Measurements from ENCODE around the gene TBPL1. TPM values are rescaled to one million over a fixed set of nuclear protein-coding genes. Genes with fewer than 3 reads are reported as not detected.

TBPL1 gene
- total and polyA plus RNA-seq, 2 of the 13 experiments (the other 11 are each of a cell fraction or from before 2014, with no cell fraction given): 25.3 to 39.3 TPM

DNA sequence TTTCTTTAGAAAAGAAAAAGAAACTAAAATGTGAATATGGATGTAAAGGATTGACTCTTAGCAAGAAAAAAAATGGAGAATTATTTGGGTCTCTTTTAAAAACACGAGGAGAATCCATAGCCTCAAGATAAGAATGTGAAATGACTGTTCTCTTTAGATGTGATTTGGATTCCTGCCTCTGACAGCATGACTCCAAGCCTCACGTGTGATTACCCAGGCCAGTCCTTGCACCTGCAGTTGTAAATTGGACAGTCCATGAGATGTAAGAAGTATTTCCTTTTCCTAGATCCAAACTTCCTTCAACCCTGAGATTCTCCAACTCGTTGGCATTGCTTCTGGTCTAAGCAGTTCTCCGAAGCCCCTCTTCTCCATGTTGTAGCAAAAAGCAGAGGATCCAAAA is 67.5 kb downstream of the TBPL1 start:
- Histone ChIP-seq H3K36me3 (replicated peaks in 1 of 2; ENCODE audit: control insufficient read depth in 1 of 2, insufficient read depth in 2 of 2, low read length in 2 of 2) (no peaks in the 10 kb centered on the region), H3K4me3 (replicated peaks in 1 of 3; ENCODE audit: insufficient read depth in 1 of 3, low read depth in 2 of 3, low read length in 3 of 3) (no peak overlapping the region), H3K79me2 (ENCODE audit: insufficient read depth, low read length) (no peaks in the 10 kb centered on the region), H3K4me1 (ENCODE audit: insufficient read depth, low read length) (peaks cover 9% of the 10 kb centered on the region; the same call in 1 of the 2 replicates), H3K27me3 (ENCODE audit: control insufficient read depth in 1 of 2, insufficient read depth in 2 of 2, low read length in 2 of 2) (no peaks in the 10 kb centered on the region), H4K20me1 (ENCODE audit: insufficient read depth, low read length) (no peaks in the 10 kb centered on the region), H3K9ac (ENCODE audit: insufficient read depth, low read depth, low read length) (no peak overlapping the region), H3K4me2 (ENCODE audit: low read depth, low read length) (no peak overlapping the region), H3K9me3 (ENCODE audit: low read length) (no peaks in the 10 kb centered on the region), H3K27ac (ENCODE audit: extremely low read length, insufficient read depth, low read length) (no peak overlapping the region), H2AFZ (ENCODE audit: low read length) (no peak overlapping the region)
- BruUV-seq (replicated peaks): no TSS peak
- no peak for DNase-seq (ENCODE audit: low spot score)
- ChIA-PET POLR2A (no interaction called here), CTCF (ENCODE audit: low intra/inter-chr PET ratio, low total read pairs) (no interaction called here)
- no peak for FAIRE-seq
- WGBS (ENCODE audit: low lambda C conversion rate): 37% methylated on average over 4 of the region's 4 CpGs
- no peak for TF ChIP-seq ETV6 (CRISPR knock-in tag; conservative IDR thresholded peaks at IDR 0.05)
- TF ChIP-seq TSC22D2 (CRISPR knock-in tag; IDR thresholded peaks at IDR 0.05; ENCODE audit: borderline replicate concordance): no peak
- TF ChIP-seq, protein P1, sequence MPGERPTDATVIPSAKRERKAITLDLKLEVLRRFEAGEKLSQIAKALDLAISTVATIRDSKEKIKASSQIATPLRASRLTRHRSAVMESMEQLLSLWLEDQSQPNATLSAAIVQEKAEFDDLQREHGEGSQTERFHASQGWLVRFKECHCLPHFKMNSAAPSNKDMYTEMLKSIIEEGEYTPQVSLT (CRISPR knock-in tag; IDR thresholded peaks at IDR 0.05; ENCODE audit: borderline replicate concordance, low read depth): no peak
- no peak for TF ChIP-seq MTF1 (CRISPR knock-in tag; IDR thresholded peaks at IDR 0.05)
- TF ChIP-seq ZSCAN12 (CRISPR knock-in tag; IDR thresholded peaks at IDR 0.05): no peak
- TF ChIP-seq, protein P2, sequence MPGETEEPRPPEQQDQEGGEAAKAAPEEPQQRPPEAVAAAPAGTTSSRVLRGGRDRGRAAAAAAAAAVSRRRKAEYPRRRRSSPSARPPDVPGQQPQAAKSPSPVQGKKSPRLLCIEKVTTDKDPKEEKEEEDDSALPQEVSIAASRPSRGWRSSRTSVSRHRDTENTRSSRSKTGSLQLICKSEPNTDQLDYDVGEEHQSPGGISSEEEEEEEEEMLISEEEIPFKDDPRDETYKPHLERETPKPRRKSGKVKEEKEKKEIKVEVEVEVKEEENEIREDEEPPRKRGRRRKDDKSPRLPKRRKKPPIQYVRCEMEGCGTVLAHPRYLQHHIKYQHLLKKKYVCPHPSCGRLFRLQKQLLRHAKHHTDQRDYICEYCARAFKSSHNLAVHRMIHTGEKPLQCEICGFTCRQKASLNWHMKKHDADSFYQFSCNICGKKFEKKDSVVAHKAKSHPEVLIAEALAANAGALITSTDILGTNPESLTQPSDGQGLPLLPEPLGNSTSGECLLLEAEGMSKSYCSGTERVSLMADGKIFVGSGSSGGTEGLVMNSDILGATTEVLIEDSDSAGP (CRISPR knock-in tag; IDR thresholded peaks at IDR 0.05; ENCODE audit: borderline replicate concordance): no peak
- intact Hi-C loops (cut with micrococcal nuclease; ENCODE audit: unreplicated experiment): no loop called here
- ATAC-seq: no peak
- in situ Hi-C loops (cut with HindIII; ENCODE audit: extremely low pct_ligation_motif_present, low pct_unique_long_range_greater_than_20kb): no loop called here

DNA sequence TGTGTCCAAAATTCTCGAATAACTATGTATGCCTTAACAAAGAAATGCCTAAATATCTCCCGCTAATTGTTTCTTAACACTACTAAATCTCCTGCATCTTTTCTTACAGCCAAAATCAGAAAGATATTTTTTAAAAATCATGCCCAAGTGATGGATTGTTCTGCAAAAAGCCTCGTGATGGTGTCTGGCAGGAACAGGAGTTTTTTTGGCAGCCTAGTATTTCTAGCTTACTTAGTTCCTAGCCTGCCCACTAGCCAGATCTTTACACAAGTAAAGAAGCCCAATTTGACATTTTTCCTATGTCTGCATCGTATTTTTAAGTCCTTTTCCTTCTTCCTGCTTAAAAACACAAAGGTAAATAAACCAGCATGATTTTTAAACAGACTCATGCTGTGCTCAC is 67.9 kb downstream of the TBPL1 start:
- intact Hi-C loops (cut with micrococcal nuclease; ENCODE audit: unreplicated experiment): no loop called here
- in situ Hi-C loops (cut with HindIII; ENCODE audit: extremely low pct_ligation_motif_present, low pct_unique_long_range_greater_than_20kb): no loop called here
- Histone ChIP-seq H3K79me2 (ENCODE audit: insufficient read depth, low read length) (no peaks in the 10 kb centered on the region), H3K27ac (ENCODE audit: extremely low read length, insufficient read depth, low read length) (no peak overlapping the region), H3K9me3 (ENCODE audit: low read length) (no peaks in the 10 kb centered on the region), H3K36me3 (replicated peaks in 1 of 2; ENCODE audit: control insufficient read depth in 1 of 2, insufficient read depth in 2 of 2, low read length in 2 of 2) (no peaks in the 10 kb centered on the region), H3K4me2 (ENCODE audit: low read depth, low read length) (no peak overlapping the region), H3K27me3 (ENCODE audit: control insufficient read depth in 1 of 2, insufficient read depth in 2 of 2, low read length in 2 of 2) (no peaks in the 10 kb centered on the region), H3K9ac (ENCODE audit: insufficient read depth, low read depth, low read length) (no peak overlapping the region), H2AFZ (ENCODE audit: low read length) (no peak overlapping the region), H4K20me1 (ENCODE audit: insufficient read depth, low read length) (no peaks in the 10 kb centered on the region), H3K4me3 (replicated peaks in 1 of 3; ENCODE audit: insufficient read depth in 1 of 3, low read depth in 2 of 3, low read length in 3 of 3) (no peak overlapping the region), H3K4me1 (ENCODE audit: insufficient read depth, low read length) (peaks cover 9% of the 10 kb centered on the region; the same call in 1 of the 2 replicates)
- 15% methylated on average over 4 of the region's 4 CpGs for WGBS (ENCODE audit: low lambda C conversion rate)
- BruUV-seq (replicated peaks): no TSS peak
- POLR2A ChIA-PET: no interaction called here
- no peak for FAIRE-seq
- no peak for ATAC-seq
- CTCF ChIA-PET (ENCODE audit: low intra/inter-chr PET ratio, low total read pairs): no interaction called here
- DNase-seq (ENCODE audit: low spot score): no peak
- no peak for TF ChIP-seq ZNF577 (CRISPR knock-in tag; IDR thresholded peaks at IDR 0.05; ENCODE audit: borderline replicate concordance, low read depth)
- TF ChIP-seq, protein P3, sequence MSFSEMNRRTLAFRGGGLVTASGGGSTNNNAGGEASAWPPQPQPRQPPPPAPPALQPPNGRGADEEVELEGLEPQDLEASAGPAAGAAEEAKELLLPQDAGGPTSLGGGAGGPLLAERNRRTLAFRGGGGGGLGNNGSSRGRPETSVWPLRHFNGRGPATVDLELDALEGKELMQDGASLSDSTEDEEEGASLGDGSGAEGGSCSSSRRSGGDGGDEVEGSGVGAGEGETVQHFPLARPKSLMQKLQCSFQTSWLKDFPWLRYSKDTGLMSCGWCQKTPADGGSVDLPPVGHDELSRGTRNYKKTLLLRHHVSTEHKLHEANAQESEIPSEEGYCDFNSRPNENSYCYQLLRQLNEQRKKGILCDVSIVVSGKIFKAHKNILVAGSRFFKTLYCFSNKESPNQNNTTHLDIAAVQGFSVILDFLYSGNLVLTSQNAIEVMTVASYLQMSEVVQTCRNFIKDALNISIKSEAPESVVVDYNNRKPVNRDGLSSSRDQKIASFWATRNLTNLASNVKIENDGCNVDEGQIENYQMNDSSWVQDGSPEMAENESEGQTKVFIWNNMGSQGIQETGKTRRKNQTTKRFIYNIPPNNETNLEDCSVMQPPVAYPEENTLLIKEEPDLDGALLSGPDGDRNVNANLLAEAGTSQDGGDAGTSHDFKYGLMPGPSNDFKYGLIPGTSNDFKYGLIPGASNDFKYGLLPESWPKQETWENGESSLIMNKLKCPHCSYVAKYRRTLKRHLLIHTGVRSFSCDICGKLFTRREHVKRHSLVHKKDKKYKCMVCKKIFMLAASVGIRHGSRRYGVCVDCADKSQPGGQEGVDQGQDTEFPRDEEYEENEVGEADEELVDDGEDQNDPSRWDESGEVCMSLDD (CRISPR knock-in tag; IDR thresholded peaks at IDR 0.05; ENCODE audit: borderline replicate concordance): no peak
- no peak for TF ChIP-seq SMAD3 (CRISPR knock-in tag; IDR thresholded peaks at IDR 0.05)
- TF ChIP-seq REL (CRISPR knock-in tag; conservative IDR thresholded peaks at IDR 0.05): no peak
- no peak for TF ChIP-seq MIER2 (CRISPR knock-in tag; IDR thresholded peaks at IDR 0.05)
- TF ChIP-seq CBX5 (CRISPR knock-in tag; IDR thresholded peaks at IDR 0.05; ENCODE audit: borderline replicate concordance): no peak
- no peak for TF ChIP-seq ZNF615 (CRISPR knock-in tag; IDR thresholded peaks at IDR 0.05; ENCODE audit: borderline replicate concordance)
- no peak for TF ChIP-seq NFIB (CRISPR knock-in tag; IDR thresholded peaks at IDR 0.05; ENCODE audit: borderline replicate concordance)
- no peak for TF ChIP-seq ZNF230 (CRISPR knock-in tag; IDR thresholded peaks at IDR 0.05)
- no peak for TF ChIP-seq ZNF616 (CRISPR knock-in tag; IDR thresholded peaks at IDR 0.05; ENCODE audit: low read depth)
